Ovary (tissue), 9 donors: Measurements from ENCODE around the gene FNDC10. TPM values are rescaled to one million over a fixed set of nuclear protein-coding genes. Genes with fewer than 3 reads are reported as not detected.
"Not testable (repeated sequence)": the region's sequence is repeated elsewhere in the genome, so short reads cannot be mapped to it uniquely, and the experiment has no call there.

ENCODE experiments used
- DNase-seq, 5 donors: peaks; one replicate each; pipeline ENCODE4 v3.0.0-alpha.2; 2019 to 2020
- H3K27ac ChIP-seq, 2 donors: fragments of 200-600 bp; one replicate each; pipeline versions ENCODE4 v1.5.1 to v1.8.0; 2019 to 2022
- H3K27me3 ChIP-seq: fragments of 200-600 bp; one replicate; pipeline ENCODE4 v1.8.0; 2022
- H3K36me3 ChIP-seq: fragments of 200-600 bp; sonication (generic); one replicate; pipeline ENCODE4 v1.5.1; 2019
- H3K4me1 ChIP-seq: one replicate; pipeline ENCODE4 v1.8.1; 2013; ENCODE audit warnings: mild to moderate bottlenecking, moderate library complexity; ENCODE audit not compliant: insufficient read depth
- H3K4me3 ChIP-seq: fragments of 200-600 bp; sonication (generic); one replicate; pipeline ENCODE4 v1.5.1; 2017
- H3K9me3 ChIP-seq, 2 donors: fragments of 200-600 bp in 1 of 2; sonication (generic) in 1 of 2; one replicate each; pipeline versions ENCODE4 v1.5.1 to v1.8.1; 2013 to 2019; ENCODE audit warnings: mild to moderate bottlenecking in 1 of 2, moderate library complexity in 1 of 2
- EP300 ChIP-seq: sonication (generic); formaldehyde crosslinking; IDR thresholded peaks from one replicate; pipeline ENCODE4 v1.6.1; 2017; ENCODE audit warnings: antibody characterized with exemption
- POLR2A ChIP-seq: fragments of 450-650 bp; IDR thresholded peaks from one replicate; pipeline ENCODE4 v1.6.1; 2017; ENCODE audit warnings: antibody characterized with exemption, mild to moderate bottlenecking, moderate library complexity
- WGBS, 3 donors: extraction: QIAGEN DNeasy Blood & Tissue Kit in 1 of 3; methylation state at CpG; one replicate each; pipeline versions ENCODE4 v1.1.5 to v1.1.7; 2013 to 2017; 5-methylcytosine and 5-hydroxymethylcytosine counted together
- intact Hi-C, 4 donors: fragments of 100-400 bp; cut with DNase I; formaldehyde crosslinking; loops; one replicate each; pipeline versions ENCODE4 v1.11.0 to v1.15.1; 2022 to 2023
- polyA plus RNA-seq, 2 donors: library from polyadenylated mRNA; stranded (reverse); fragments of 200-250 nt in 1 of 2; fragments of 350-450 nt in 1 of 2; fragmentation: Illumina TruSeq in 1 of 2; extraction: RNeasy Lipid Tissue Mini Kit (QIAGEN cat#74804) in 1 of 2; gene quantifications; one replicate each; pipeline ENCODE4 v1.2.3, GENCODE V29; 2013 to 2014
- total RNA-seq, 7 donors: library from RNA; depleted of rRNA in 2 of 7; stranded (reverse); fragments of >200 nt in 2 of 7; fragmentation: NEBNext Ultra II Directional in 3 of 7; extraction: Animal tissue kit (Norgen Biotek cat#: 25700) in 3 of 7; gene quantifications; one replicate each; pipeline versions ENCODE4 v1.1.0 to v1.2.4, GENCODE V29; 2016 to 2023
- TF ChIP-seq, protein P1 (sequence below), 3 donors: fragments of 450-650 bp in 2 of 3; fragments of 200-600 bp in 1 of 3; IDR thresholded peaks; one replicate each; pipeline versions ENCODE4 v1.5.1 to v1.8.0; 2016 to 2022; ENCODE audit warnings: antibody characterized with exemption in 3 of 3, mild to moderate bottlenecking in 1 of 3
- donor health status: DM: no; HTN: no; CAD: no; lungs with moderate emphysema.
- donor health status: DM: no; HTN: no; CAD: no.
- donor health status: Bipolar disorder and iron deficiency.
- donor health status: DM: yes; HTN: yes; CAD: no.
- donor health status: DM: no; HTN: no; CAD: no.
- donor health status: DM: yes; HTN: yes; CAD: no.

The FNDC10 gene
- total and polyA plus RNA-seq, 9 donors, result 0.33 to 3.2 (median 1.8) TPM; not detected in 1

DNA sequence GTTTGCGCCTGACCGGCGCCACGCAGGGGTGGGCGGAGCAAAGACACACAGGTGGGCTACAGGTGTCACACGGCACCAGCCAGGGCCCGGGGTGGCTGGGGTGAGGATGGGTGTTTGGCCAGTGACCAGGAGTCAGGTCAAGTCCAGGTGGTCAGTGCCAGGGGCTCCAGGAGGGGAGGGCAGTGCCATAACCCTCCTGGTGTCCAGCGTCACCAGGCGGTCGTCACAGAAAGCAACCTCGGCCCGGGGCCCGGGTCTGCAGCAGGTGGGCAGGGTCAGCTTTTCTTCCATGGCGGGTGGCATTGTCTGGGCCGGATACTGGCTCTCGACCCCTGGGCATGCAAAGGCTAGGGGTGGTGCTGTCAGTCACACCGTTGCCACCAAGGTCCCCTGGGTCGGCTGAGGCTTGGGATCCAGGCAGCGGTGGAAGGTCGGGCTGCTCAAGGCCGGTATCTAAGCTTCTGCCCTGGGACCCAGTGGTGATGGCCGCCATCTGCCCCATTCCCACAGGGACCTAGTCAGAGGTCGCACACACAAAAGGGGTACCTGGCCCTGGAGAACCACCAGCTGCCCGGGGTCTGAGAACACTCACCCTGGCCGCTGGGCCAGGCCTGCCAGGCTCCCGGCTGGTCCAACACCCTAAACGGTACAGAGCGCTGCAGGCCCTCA is 1.8 kb downstream of the FNDC10 start:
- Histone ChIP-seq H3K9me3 (no peaks in the 10 kb centered on the region), H3K4me1 (peaks cover 10% of the 10 kb centered on the region), H3K4me3 (no peak overlapping the region), H3K27ac (no peak overlapping the region), H3K27me3 (peaks cover 8% of the 10 kb centered on the region), H3K36me3 (no peaks in the 10 kb centered on the region)
- DNase-seq, result no peak
- intact Hi-C loops, result no loop called here
- WGBS, 3 donors, result 78 to 89% (median 84%) methylated on average over 23 to 28 of the region's 28 CpGs
- no peak for TF ChIP-seq EP300
- TF ChIP-seq POLR2A, result no peak
- TF ChIP-seq, protein P1, sequence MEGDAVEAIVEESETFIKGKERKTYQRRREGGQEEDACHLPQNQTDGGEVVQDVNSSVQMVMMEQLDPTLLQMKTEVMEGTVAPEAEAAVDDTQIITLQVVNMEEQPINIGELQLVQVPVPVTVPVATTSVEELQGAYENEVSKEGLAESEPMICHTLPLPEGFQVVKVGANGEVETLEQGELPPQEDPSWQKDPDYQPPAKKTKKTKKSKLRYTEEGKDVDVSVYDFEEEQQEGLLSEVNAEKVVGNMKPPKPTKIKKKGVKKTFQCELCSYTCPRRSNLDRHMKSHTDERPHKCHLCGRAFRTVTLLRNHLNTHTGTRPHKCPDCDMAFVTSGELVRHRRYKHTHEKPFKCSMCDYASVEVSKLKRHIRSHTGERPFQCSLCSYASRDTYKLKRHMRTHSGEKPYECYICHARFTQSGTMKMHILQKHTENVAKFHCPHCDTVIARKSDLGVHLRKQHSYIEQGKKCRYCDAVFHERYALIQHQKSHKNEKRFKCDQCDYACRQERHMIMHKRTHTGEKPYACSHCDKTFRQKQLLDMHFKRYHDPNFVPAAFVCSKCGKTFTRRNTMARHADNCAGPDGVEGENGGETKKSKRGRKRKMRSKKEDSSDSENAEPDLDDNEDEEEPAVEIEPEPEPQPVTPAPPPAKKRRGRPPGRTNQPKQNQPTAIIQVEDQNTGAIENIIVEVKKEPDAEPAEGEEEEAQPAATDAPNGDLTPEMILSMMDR (IDR thresholded peaks at IDR 0.05), result no peak

DNA sequence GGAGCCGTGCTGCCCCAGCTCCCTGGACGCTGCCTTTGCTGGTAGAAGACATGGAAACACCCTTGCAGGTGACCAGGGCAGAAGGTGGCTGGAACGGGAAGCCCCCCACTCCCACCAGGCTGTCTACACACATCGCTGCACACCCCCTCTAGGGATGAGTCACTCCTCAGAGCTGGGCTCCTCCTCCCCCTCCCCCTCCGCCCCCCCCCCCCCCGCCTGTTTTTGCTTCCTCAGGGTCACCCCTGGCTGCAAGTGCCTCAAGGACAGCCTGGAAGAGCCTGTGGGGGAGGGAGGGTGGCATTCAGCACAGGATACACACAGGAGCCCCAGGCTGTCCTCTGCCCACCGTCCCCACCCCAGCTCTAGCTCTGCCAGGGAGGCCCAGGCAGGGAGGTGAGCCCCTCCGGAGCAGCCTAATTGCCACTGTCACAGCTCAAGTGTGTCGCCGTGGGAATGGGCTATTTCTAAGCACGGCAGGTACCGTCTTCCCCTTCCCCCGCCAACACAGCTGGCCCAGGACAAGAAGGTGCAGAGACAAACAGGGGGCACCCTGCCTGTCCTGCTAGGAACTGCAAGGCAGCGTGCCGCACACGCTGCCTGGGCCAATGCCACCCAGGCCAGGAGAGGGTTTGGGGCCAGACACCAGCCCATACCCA is 2.5 kb downstream of the FNDC10 start:
- TF ChIP-seq EP300 (no peak), POLR2A (no peak)
- TF ChIP-seq, protein P1 (IDR thresholded peaks at IDR 0.05), result no peak
- DNase-seq, result no peak
- no peak overlapping the region for H3K4me3 ChIP-seq
- WGBS, 3 donors, result 12 to 19% (median 14%) methylated on average over 13 to 14 of the region's 16 CpGs
- no peak overlapping the region for H3K27ac ChIP-seq
- peaks cover 10% of the 10 kb centered on the region for H3K4me1 ChIP-seq
- H3K36me3 ChIP-seq, result no peaks in the 10 kb centered on the region
- H3K9me3 ChIP-seq, result no peaks in the 10 kb centered on the region
- H3K27me3 ChIP-seq, result peaks cover 8% of the 10 kb centered on the region
- intact Hi-C loops, result no loop called here

DNA sequence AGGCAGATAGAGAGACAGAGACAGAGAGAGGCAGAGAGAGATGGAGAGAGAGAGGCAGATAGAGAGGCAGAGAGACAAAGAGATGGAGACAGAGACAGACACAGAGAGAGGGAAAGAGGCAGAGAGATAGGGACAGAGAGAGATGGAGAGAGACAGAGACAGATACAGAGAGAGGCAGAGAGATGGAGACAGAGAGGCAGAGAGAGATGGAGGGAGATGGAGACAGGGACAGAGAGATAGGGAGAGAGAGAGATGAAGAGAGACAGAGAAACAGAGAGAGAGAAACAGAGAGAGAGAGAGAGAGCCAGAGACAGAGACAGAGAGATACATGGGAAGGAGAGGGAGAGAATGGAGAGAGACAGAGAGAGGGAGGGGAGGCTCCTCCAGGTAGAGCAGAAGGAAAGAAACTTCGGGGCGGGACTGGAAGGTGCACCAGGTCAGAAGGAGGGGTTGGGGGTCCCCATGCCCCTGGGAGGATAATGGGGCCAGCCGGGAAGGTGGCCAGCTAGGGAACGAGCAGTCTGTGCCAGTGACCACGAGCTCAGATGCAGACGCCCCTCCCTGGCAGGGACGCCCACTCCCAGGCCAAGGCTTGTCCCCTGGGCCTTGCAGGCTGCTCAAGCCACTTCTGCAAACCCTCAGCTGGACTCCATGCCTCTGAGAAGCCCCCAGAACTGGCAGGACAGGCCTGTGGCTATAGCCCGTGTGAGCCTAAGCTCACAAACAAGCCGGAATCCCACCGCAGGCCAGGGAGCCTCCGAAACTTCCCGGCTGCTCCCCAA is 3.3 kb downstream of the FNDC10 start:
- intact Hi-C loops, result no loop called here
- Histone ChIP-seq H3K9me3 (no peaks in the 10 kb centered on the region), H3K36me3 (no peaks in the 10 kb centered on the region), H3K4me3 (no peak overlapping the region), H3K4me1 (peaks cover 10% of the 10 kb centered on the region), H3K27ac (no peak overlapping the region), H3K27me3 (peaks cover 8% of the 10 kb centered on the region)
- WGBS, 3 donors, result 16 to 29% (median 22%) methylated on average over 12 of the region's 12 CpGs
- TF ChIP-seq POLR2A, result no peak
- TF ChIP-seq, protein P1 (IDR thresholded peaks at IDR 0.05), result no peak
- no peak for DNase-seq

DNA sequence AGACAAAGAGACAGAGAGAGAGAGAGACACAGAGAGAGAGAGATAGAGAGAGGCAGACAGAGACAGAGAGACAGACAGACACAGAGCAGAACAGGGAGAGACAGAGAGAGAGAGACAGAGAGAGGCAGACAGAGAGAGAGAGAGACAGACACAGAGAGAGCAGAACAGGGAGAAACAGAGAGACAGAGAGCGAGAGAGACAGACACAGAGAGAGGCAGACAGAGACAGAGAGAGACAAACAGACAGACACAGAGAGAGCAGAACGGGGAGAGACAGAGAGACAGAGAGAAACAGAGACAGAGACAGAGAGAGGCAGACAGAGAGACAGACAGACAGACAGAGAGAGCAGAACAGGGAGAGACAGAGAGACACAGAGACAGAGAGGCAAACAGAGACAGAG is 4.6 kb downstream of the FNDC10 start:
- H3K36me3 ChIP-seq, H3K4me1 ChIP-seq, intact Hi-C loops, H3K4me3 ChIP-seq, H3K9me3 ChIP-seq, H3K27ac ChIP-seq, DNase-seq, H3K27me3 ChIP-seq: not testable (repeated sequence)
- WGBS, 3 donors, result 70 to 78% (median 75%) methylated on average over 2 of the region's 2 CpGs
